Embryonic facial prominence (tissue), 1 donor: Measurements from ENCODE around the gene DVL2.
"Not testable (repeated sequence)": the region's sequence is repeated elsewhere in the genome, so short reads cannot be mapped to it uniquely, and the experiment has no call there.

ENCODE experiments used
- DNase-seq: peaks from one replicate; pipeline ENCODE4 v3.0.0-alpha.2; 2016; ENCODE audit errors: extremely low spot score

Gene DVL2

GRCh38 chr17:7256766-7257456 is 22.6 kb upstream of the DVL2 start:
- DNase-seq, result no peak

GRCh38 chr17:7254511-7254910 is 20.2 kb upstream of the DVL2 start:
- no peak for DNase-seq

- DNase-seq, result no peak
Measured at GRCh38 chr17:7253082-7253481, 18.8 kb upstream of the DVL2 start.

GRCh38 chr17:7252176-7253043 is 18.1 kb upstream of the DVL2 start, which contains the start of gene ELP5:
ELP5 (plus strand) TSS chr17:7252215; CDS start chr17:7252551, 336 bp downstream.
- peak; percentile 83 for DNase-seq

GRCh38 chr17:7251661-7252175 is 17.4 kb upstream of the DVL2 start, which contains the start of gene CTDNEP1:
CTDNEP1 (minus strand) TSS chr17:7251734; CDS start chr17:7251296, 438 bp downstream.
- DNase-seq, result peak; percentile 99

GRCh38 chr17:7250695-7251627 is 16.6 kb upstream of the DVL2 start:
- DNase-seq, result no peak

GRCh38 chr17:7249830-7250229 is 15.5 kb upstream of the DVL2 start:
- DNase-seq, result no peak

- DNase-seq, result no peak
Measured at GRCh38 chr17:7249214-7249613, 14.9 kb upstream of the DVL2 start.

GRCh38 chr17:7248796-7249195 is 14.5 kb upstream of the DVL2 start:
- no peak for DNase-seq

- DNase-seq, result no peak
Measured at GRCh38 chr17:7246779-7247178, 12.5 kb upstream of the DVL2 start.

- not testable (repeated sequence) for DNase-seq
Measured at GRCh38 chr17:7243838-7244237, 9.5 kb upstream of the DVL2 start.

GRCh38 chr17:7243453-7243729 is 9.1 kb upstream of the DVL2 start:
- DNase-seq, result no peak

- DNase-seq, result peak; percentile 93
Measured at GRCh38 chr17:7242717-7243452, 8.6 kb upstream of the DVL2 start.

GRCh38 chr17:7241783-7242716 is 7.7 kb upstream of the DVL2 start, which contains the start of gene GABARAP:
GABARAP (minus strand) TSS chr17:7242449; CDS start chr17:7242330, 119 bp downstream.
- peak; percentile 84 for DNase-seq

- DNase-seq, result no peak
Measured at GRCh38 chr17:7241090-7241733, 6.9 kb upstream of the DVL2 start.

- no peak for DNase-seq
Measured at GRCh38 chr17:7240375-7240774, 6.1 kb upstream of the DVL2 start.

GRCh38 chr17:7239091-7240027 is 5.0 kb upstream of the DVL2 start, which contains the start of gene PHF23:
PHF23 (minus strand) TSS chr17:7239457; CDS start chr17:7239279, 178 bp downstream.
- peak; percentile 99 for DNase-seq
